Nephron (organoid): ENCODE measurements around the gene DNTTIP2.
"Not testable (repeated sequence)": the region's sequence is repeated elsewhere in the genome, so short reads cannot be mapped to it uniquely, and the experiment has no call there.

ENCODE experiments used
- H3K27ac Mint-ChIP-seq, 3 experiments: 2 replicates each; pipeline ENCODE4 v1.8.0; 2020; ENCODE audit warnings: mixed read lengths in 3 of 3, mild to moderate bottlenecking in 2 of 3, moderate library complexity in 1 of 3
- H3K27me3 Mint-ChIP-seq: 2 replicates; pipeline ENCODE4 v1.8.0; 2021; ENCODE audit warnings: low read depth, mild to moderate bottlenecking, moderate library complexity, mixed read lengths
- H3K36me3 Mint-ChIP-seq: 2 replicates; pipeline ENCODE4 v1.8.0; 2020; ENCODE audit warnings: low read depth, mixed read lengths
- H3K4me1 Mint-ChIP-seq: 2 replicates; pipeline ENCODE4 v1.8.0; 2020; ENCODE audit warnings: mixed read lengths
- H3K4me3 Mint-ChIP-seq, 3 experiments: 2 replicates each; pipeline ENCODE4 v1.8.0; 2020; ENCODE audit warnings: mild to moderate bottlenecking in 3 of 3, mixed read lengths in 3 of 3, moderate library complexity in 2 of 3
- H3K9me3 Mint-ChIP-seq: 2 replicates; pipeline ENCODE4 v1.8.0; 2020; ENCODE audit warnings: mixed read lengths
- CTCF ChIP-seq, 3 experiments: fragments of 200-600 bp; sonication (generic); IDR thresholded peaks; one replicate each; pipeline ENCODE4 v1.5.0; 2021; ENCODE audit warnings: antibody characterized with exemption in 3 of 3; ENCODE audit not compliant: unreplicated experiment in 3 of 3

DNTTIP2 gene

GRCh38 chr1:93841771-93842170, 37.2 kb downstream of the DNTTIP2 start:
- TF ChIP-seq CTCF (IDR thresholded peaks at IDR 0.05; ENCODE audit: unreplicated experiment in 3 of 3), result no peak
- H3K9me3 Mint-ChIP-seq, result peaks cover under 1% of the 10 kb centered on the region

GRCh38 chr1:93840956-93841482, 38.0 kb downstream of the DNTTIP2 start:
- peaks cover 8% of the 10 kb centered on the region for H3K27me3 Mint-ChIP-seq
- peaks cover 7% of the 10 kb centered on the region for H3K9me3 Mint-ChIP-seq
- no peak for TF ChIP-seq CTCF (IDR thresholded peaks at IDR 0.05; ENCODE audit: unreplicated experiment in 3 of 3)
- peaks cover 5% of the 10 kb centered on the region for H3K36me3 Mint-ChIP-seq
- H3K4me3 Mint-ChIP-seq, result no peak overlapping the region
- no peak overlapping the region for H3K27ac Mint-ChIP-seq
- H3K4me1 Mint-ChIP-seq, result peaks cover 11% of the 10 kb centered on the region

More at GRCh38 chr1:93841771-93842170, 37.2 kb downstream of the DNTTIP2 start:
- H3K27ac Mint-ChIP-seq, result no peak overlapping the region
- peaks cover 12% of the 10 kb centered on the region for H3K4me1 Mint-ChIP-seq
- H3K36me3 Mint-ChIP-seq, result peaks cover 5% of the 10 kb centered on the region
- peaks cover 8% of the 10 kb centered on the region for H3K27me3 Mint-ChIP-seq
- H3K4me3 Mint-ChIP-seq, result no peak overlapping the region

GRCh38 chr1:93839753-93840152, 39.3 kb downstream of the DNTTIP2 start:
- peaks cover 13% of the 10 kb centered on the region for H3K9me3 Mint-ChIP-seq
- no peak overlapping the region for H3K4me3 Mint-ChIP-seq
- no peak overlapping the region for H3K27ac Mint-ChIP-seq
- peaks cover 13% of the 10 kb centered on the region for H3K36me3 Mint-ChIP-seq
- peaks cover 8% of the 10 kb centered on the region for H3K27me3 Mint-ChIP-seq
- H3K4me1 Mint-ChIP-seq, result peaks cover 4% of the 10 kb centered on the region
- TF ChIP-seq CTCF (IDR thresholded peaks at IDR 0.05; ENCODE audit: unreplicated experiment in 3 of 3), result no peak

- Mint-ChIP-seq H3K4me1 (peaks cover 2% of the 10 kb centered on the region), H3K27me3 (peaks cover 8% of the 10 kb centered on the region), H3K27ac (no peak overlapping the region), H3K4me3 (no peak overlapping the region), H3K36me3 (peaks cover 17% of the 10 kb centered on the region), H3K9me3 (peaks cover 18% of the 10 kb centered on the region)
- no peak for TF ChIP-seq CTCF (IDR thresholded peaks at IDR 0.05; ENCODE audit: unreplicated experiment in 3 of 3)
Measured at GRCh38 chr1:93839307-93839706, 39.7 kb downstream of the DNTTIP2 start.

GRCh38 chr1:93837961-93838360, 41.0 kb downstream of the DNTTIP2 start:
- no peak for TF ChIP-seq CTCF (IDR thresholded peaks at IDR 0.05; ENCODE audit: unreplicated experiment in 3 of 3)
- Mint-ChIP-seq H3K27ac (no peak overlapping the region), H3K27me3 (peaks cover 8% of the 10 kb centered on the region), H3K4me1 (no peaks in the 10 kb centered on the region), H3K36me3 (peaks cover 24% of the 10 kb centered on the region), H3K4me3 (no peak overlapping the region), H3K9me3 (peaks cover 26% of the 10 kb centered on the region)

DNA sequence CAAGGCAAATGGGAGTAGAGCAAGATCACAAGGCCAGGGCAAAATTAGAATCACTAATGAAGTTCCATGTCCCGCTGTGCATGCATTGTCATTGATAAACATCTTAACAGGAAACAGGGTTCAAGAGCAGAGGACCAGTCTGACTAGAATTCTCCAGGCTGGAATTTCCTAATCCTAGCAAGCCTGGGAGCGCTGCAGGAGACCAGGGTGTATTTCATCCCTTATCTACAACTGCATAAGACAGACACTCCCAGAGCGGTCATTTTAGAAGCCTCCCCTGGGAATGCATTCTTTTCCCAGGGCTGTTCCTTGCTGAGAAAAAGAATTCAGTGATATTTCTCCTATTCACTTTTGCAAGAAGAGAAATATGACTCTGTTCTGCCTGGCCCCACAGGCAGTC, 45.7 kb downstream of the DNTTIP2 start:
- H3K36me3 Mint-ChIP-seq, result peaks cover 48% of the 10 kb centered on the region
- not testable (repeated sequence) for H3K4me3 Mint-ChIP-seq, H3K4me1 Mint-ChIP-seq, H3K27me3 Mint-ChIP-seq, H3K27ac Mint-ChIP-seq
- peaks cover 46% of the 10 kb centered on the region for H3K9me3 Mint-ChIP-seq
